Germinal center (tissue), 1 donor: ENCODE data around the gene SYNE2.
A peak's percentile ranks its signal among the peaks of the same experiment; 100 is the strongest.
"Not testable (repeated sequence)": the region's sequence is repeated elsewhere in the genome, so short reads cannot be mapped to it uniquely, and the experiment has no call there.

Experiments used
- DNase-seq: peaks from one replicate; pipeline ENCODE4 v3.0.0; 2012; ENCODE audit warnings: mixed read lengths, low spot score

The SYNE2 gene

DNA sequence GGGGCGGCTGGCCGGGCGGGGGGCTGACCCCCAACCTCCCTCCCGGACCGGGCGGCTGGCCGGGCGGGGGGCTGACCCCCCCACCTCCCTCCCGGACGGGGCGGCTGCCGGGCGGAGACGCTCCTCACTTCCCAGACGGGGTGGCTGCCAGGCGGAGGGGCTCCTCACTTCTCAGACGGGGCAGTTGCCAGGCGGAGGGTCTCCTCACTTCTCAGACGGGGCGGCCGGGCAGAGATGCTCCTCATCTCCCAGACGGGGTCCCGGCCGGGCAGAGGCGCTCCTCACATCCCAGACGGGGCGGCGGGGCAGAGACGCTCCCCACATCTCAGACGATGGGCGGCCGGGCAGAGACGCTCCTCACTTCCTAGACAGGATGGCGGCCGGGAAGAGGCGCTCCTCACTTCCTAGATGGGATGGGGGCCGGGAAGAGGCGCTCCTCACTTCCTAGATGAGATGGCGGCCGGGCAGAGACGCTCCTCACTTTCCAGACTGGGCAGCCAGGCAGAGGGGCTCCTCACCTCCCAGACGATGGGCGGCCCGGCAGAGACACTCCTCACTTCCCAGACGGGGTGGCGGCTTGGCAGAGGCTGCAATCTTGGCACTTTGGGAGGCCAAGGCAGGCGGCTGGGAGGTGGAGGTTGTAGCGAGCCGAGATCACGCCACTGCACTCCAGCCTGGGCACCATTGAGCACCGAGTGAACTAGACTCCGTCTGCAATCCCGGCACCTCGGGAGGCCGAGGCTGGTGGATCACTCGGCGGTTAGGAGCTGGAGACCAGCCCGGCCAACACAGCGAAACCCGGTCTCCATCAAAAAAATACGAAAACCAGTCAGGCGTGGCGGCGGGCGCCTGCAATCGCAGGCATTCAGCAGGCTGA, 185.3 kb downstream of the SYNE2 start:
- not testable (repeated sequence) for DNase-seq

DNA sequence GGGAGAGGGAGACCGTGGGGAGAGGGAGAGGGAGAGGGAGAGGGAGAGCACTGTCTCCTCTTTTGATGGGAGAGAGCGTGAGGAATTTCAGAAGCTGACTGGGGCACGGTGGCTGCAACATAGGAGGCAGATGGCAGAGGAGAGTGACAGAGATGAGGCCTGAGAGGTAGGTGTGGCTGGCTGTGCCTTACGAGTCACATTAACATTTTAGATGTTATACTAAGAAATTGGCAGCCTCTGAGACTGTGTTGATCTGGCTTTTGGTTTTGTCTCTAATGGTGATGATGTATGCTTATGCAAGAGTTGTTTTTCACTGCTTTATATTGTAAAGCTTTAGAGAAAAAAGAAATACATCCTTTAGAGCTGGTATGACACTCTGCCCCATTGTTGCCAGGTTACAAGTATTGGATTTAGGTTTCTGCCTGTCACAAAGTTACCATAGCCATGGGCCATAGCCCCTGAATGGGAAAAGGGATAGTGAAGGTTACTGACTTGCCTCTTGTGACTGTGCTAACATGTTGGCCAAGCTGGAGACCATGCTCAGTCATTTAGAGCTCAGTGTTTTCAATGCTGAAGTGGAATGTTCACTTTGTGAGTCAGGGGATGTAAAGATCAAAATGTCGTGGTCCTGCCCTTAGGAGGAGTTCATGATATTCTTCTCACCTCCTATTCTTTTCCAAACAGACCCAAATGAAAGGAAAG, 186.2 kb downstream of the SYNE2 start:
- no peak for DNase-seq

DNA sequence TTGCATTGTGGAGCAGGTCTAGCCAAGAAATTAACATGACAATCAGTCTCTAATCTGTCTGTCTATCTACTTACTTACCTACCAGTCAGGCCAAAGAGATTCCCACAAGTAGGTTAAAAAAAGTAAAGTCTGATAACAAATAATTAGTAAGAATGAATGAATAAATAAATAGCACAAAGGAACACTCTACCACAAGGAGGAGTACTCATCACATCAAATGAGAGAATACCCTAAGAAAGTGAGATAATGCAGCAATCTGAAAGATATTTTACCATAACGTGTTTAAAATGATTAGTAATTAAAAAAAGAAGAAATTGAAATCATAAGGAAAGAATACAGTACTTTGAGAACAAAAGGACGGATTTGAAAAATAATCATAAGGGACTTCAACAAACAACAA, 187.2 kb downstream of the SYNE2 start:
- DNase-seq: no peak

DNA sequence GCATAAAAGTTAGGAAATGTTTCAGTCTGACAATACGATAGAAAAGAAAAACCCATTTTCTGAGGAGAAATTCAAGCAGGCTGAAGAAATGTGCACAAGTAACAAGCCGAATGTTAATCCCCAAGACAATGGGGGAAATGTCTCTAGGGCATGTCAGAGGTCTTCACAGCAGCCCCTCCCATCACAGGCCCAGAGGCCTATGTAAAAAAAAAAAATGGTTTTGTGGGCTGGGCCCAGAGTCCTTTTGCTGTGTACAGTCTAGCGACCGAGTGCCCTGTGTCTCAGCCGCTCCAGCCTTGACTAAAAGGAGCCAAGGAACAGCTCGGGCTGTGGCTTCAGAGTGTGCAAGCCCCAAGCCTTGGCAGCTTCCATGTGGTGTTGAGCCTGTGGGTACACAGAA, 190.5 kb downstream of the SYNE2 start:
- DNase-seq: not testable (repeated sequence)

DNA sequence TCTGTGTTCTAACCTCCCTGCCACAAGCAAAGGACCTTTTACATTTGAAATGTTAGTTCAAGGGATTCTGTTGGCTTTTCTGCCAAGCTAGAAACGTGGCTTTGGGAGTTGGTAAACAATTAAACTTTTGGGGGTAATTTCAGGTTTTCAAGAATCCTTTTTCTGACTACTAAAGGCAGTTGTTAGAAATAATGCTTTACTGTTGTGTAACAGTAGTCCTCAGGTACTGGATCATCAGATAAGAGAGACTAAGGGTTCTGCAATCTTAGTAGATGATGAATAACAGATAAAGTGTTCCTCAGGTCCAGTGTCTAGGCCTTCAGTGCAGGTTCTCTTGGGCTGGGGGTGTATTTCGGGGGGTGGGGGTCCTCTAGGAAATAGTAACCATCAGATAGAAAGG, 192.3 kb downstream of the SYNE2 start:
- no peak for DNase-seq

DNA sequence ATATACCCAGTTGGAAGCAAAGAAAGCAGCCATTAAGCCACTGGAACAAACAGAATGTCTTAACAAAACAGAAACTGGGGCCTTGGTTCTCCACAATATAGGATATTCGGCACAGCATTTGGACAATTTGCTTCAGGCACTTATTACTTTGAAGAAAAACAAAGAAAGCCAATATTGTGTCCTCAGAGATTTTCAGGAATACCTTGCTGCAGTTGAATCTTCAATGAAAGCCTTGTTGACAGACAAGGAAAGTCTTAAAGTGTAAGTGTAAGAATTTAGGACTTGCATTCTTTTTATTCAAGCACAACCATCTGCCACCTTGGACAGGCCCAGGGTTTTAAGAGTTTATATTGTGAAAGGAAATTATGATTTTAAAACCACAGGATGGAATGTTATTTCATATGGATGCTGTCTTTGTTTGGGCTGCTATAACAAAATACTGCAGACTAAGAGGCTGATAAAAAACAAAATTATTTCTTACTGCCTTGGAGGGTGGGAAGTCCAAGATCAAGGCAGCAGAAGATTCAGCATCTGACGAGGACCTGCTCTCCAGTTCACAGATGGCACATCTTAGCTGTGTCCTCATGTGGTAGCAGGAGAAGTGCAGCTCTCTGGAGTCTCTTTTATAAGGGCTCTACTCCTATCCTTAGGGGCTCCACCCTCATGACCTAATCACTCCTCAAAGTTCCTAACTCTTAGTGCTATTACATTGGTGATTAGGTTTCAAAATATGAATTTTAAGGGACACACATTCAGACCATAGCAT, 197.0 kb downstream of the SYNE2 start:
- no peak for DNase-seq

DNA sequence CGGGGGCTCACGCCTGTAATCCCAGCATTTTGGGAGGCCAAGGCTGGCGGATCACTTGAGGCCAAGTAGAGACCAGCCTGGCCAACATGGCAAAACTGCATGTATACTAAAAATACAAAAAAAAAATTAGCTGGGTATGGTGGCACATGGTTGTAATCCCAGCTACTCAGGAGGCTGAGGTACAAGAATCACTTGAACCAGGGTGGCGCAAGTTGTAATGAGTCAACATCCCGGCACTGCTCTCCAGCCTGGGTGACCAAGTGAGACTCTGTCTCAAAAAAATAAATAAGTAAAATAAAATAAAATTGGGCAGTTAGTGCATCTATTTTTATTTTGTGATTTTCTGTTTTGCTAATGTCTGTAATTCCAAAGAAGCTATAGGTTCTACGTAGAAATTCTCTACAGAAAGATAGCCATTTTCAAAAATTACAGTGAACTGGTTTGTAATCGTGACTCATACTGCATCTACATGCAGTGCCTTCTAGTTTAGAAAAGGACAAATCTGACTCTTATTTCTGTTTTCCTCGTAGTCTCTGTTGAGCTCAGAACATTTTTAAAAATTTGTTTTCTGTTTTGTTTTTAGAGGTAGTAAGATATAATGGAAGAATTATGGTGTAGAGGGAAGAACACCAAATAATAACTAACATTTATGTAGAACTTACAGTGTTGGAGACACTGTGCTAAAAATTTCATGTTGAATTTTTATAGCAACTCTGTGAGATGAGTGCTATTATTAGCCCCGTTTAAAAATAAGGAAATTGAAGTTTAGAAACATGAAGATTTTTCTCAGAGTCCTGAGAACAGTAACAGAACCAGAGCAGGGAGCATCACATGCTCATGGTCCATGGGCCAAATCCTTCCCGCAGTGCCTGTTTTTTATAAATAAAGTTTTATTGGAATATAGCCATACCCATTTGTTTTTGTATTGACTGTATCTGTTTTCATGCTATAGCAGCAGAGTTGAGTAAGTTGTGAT, 201.2 kb downstream of the SYNE2 start:
- DNase-seq: no peak

DNA sequence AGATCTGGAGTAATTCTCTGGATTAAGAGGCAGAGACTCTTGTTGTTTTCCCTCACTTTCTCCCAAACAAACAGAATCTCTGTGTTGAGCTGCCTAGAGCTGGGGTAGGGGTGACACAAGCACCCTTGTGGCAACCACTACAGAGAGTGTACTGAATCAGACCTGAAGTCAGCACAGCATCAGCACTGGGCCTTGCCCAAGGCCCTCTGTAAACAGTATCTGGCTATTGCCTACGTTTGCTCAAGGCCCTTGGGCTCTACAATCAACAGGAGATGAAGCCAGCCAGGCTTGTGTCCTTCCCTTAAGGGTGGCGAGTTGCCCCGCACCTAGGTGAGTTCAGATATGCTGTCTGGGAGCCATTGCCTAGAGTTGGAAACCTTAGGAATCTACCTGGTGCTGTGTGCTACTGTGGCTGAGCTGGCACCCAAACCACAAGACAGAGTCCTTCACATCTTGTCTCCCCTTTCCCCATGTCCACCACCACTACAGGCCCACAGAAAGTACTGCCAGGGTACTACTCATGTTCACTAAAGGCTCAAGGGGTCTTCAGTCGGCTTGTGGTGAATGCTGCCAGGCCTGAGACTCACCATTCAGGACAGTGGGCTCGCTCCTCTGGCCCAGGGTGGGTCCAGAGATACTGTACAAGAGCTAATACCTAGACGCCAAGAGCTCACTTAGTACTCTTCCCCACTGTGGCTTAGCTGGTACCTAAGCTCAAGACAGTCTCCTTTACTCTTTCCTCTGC, 206.8 kb downstream of the SYNE2 start:
- no peak for DNase-seq

DNA sequence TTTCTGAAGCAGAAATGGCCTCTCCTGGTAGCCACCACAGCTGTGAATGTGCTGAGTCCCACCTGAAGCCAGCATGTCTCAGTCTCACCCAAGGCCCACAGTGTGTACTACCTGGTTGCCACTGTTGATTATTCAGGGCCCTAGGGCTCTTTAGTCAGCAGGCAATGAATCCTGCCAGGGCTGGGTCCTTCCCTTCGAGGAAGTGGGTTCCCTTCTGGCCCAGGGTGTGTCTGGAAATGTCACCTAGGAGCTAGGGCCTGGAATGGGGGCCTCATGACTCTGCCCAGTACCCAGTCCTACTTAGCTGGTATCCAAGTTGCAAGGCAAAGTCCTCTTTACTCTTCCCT, 207.4 kb downstream of the SYNE2 start:
- no peak for DNase-seq

DNA sequence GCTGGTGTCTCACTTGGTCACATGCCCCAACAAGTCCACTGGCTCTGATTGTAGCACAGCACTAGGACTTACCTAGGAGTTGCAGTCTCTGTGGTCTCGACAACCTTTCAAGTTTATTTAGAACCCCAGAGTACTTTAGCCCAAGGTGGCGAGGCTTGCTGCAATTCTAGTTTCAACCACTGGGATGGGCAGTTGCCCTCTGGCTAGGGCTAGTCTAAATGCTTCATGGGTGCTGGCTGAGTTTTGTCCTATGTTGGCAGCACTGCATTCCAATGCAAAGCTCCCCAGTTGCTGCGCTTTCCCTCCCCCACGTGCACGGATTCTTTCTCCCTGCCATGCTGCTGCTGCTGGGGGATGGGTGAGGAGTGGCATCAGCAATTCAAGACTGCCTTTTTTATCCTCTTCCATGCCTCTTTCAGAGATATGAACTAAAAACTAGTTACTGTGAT, 207.9 kb downstream of the SYNE2 start:
- DNase-seq: peak; percentile 6

DNA sequence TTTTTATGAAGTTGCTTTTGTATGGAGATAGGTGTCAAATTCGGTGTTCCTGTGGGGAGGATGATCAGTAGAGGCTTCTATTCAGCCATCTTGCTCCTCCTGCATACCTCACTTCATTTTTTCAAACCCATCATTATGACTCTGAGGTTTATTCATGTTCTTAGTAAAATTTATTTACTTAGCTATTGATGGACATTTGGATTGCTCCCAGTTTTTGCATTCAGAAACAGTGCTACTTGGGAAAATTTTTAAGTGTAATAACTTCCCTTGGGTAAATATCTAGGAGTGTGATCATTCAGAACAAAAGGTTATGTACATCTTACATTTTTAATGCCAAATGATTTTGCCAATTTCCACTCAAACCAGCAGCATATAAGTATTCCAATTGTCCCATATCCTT, 208.3 kb downstream of the SYNE2 start:
- DNase-seq: no peak

DNA sequence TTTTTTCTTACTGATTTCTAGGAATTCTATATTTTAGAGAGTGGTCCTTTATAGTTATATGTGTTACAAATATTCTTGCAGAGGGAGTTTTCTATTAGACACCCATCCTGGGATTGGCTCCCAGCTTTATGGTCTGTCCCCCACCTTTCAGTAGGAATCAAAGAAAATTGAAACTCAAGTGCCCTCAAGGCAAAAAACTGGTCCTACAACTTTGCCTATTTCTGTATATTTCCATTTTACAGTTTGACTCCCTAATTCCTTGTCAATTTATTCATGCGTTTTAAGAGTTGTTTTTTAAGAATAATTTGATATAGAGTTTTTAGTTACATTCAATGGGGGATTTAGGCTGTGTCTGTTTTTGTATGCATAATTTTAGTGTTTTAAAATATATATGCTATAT, 208.9 kb downstream of the SYNE2 start:
- DNase-seq: no peak

DNA sequence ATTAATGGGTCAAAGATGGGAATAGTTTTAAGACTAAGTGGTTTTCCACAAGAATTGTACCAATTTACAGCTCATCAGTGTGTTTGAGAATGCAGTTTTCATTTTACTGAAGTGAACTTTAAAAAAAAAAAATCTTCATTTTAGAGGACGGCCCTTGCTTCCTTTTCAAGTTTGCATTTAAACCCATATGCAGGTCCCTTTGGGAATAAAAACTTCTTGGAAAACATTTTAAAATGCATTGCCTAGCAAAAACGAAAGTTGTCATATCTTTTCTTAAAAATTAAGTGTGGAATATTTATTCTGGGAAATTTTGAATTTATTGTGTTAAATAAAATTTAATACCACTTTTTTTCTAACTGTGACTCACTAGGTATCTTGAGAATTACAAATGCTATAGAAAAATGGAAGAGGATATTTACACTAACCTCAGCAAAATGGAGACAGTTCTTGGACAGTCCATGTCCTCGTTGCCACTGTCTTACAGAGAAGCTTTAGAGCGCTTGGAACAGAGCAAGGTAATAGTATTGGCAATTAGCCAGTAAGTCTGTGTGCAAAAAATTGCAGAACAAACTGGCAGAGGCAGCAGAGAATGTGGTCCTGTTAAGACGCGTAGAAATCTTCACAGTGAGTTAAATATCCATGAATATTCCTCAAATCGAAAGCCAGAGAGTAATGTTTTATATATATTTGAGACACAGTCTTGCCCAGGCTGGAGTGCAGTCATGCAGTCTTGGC, 209.7 kb downstream of the SYNE2 start:
- no peak for DNase-seq

DNA sequence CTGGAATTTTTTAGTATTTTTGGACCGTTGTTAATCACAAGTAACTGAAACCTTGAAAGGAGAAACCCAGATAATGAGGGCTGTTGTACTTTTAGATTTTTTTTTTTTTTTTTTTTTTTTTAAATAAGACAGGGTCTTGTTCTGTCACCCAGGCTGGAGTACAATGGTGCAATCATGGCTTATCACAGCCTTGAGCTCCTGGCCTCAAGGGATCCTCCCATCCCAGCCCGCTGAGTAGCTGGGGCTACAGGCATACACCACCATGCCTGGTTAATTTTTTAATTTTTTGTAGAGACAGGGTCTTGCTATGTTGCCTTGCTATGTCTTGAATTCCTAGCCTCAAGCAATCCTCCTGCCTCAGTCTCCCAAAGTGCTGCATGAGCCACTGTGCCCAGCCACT, 211.6 kb downstream of the SYNE2 start:
- no peak for DNase-seq

DNA sequence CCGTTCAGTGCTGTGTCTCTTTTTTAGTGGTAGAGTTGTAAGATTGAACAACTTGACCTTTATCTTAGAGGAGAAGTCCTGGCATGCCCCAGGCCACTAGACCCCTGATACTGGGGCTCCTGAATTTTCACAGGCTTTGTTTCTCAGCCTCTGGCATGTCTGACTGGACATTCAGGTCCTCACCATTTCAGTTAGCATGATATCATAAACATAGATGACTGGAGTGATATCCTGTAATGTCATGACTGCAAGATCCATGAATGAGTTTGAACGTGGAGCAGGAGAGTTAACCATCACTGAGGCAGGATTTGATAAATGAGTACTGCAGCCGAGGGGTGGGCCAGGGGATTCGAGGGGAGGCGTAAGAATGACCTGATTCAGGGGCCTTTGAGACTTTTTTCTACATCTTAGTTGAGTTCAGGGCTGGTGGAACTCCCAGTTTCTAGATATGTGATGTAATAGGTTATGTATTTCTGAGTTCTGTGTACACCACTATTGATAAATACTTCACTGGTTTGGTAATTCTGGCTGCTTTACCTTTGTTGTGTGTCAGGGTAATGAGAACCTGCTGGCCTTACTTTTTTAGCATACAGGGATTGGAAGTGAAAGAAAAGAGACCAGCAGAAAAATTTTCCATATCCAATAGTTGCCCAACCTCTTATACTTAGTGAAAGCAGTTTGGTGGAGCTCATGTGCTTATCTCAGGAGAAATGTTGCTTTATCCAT, 217.0 kb downstream of the SYNE2 start:
- no peak for DNase-seq

DNA sequence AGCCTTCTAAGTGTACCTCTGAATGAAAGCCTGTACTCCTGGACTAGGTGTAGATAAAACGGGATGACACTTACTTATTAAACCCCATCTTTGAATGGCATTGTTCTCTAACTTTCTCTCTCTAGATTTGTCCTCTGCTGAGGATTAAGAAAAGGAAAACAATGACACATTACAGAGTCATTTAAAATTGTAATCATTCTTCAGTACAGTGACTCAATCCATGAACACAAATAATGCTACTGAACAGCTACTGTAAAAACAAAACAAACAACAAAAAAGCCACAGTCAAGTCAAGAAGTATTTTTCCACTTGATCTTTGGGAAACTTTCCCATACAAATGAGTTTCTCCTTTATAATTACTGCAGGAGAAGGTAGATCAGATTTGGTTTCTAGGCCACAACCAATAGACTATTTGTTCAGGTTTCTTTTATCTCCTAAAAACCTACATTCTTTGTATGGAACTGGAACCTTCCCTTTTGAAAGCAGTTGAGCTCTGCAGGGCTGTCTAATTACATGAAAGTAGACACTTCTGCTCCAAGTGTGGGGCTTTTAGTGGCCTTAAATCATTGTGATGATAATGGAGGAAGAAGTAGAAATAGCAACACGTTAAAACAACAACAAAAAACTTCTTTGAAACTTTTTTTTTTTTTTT, 222.3 kb downstream of the SYNE2 start:
- DNase-seq: no peak

DNA sequence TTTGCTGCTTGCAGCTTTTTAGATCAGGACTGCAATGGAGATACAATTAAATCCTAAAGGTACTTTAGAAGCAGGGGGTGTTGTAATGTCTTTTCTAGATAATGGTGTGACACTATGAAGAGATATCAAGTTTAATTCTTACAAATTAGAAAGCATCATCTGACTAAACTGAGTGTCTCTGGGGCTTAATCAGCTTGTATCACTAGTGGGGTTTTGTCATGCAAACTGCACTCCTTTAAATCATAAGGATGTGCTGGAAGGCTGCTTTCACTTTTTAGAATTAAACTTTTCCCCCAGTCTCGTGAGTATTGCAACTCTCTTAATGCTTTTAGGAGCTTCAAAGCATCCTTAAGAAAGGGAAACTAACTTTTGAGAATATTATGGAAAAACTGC, 222.8 kb downstream of the SYNE2 start:
- no peak for DNase-seq

DNA sequence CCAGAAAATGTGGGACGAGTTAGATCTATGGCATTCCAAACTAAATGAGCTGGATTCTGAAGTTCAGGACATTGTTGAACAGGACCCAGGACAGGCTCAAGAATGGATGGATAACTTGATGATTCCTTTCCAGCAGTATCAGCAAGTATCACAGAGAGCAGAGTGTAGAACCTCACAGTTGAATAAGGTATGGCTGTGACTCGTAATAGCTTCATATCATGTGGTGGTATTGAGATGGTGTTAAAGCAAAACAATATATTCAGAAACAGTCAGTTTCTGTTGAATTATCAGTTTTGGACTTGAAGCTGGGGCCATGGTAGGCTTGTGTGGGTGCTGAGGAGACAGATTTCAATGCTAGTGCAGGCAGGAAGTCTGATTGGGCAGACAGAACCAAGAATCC, 227.6 kb downstream of the SYNE2 start:
- DNase-seq: no peak

DNA sequence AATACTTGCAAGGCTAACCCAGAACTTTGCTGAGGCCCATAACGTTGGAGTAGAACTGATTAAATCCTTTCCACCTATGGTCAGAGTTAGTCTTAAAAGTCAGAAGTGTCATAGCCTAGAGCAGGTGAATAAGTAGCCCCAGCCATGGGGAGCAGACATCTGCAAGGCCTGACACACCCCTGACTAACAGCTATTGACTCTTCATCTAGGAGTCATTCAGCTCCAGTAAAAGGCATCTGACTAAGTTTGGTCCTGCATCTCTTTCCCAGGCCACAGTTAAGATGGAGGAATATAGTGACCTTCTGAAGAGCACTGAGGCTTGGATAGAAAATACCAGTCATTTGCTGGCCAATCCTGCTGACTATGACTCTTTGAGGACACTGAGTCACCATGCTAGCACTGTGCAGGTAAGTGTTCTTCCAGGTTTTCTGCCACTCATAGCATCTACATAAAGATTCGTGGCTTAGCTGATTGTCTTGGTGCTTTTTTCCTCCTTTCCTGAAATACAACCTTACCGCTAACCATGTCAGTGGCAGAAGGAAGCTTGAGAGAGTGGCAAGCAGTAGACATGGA, 228.5 kb downstream of the SYNE2 start:
- no peak for DNase-seq
